HG03442 (cell line): ENCODE data around the gene SLC19A1.
"Not testable (repeated sequence)": the region's sequence is repeated elsewhere in the genome, so short reads cannot be mapped to it uniquely, and the experiment has no call there.

Experiments
- ATAC-seq: cut with Tn5 transposase; IDR thresholded peaks from one replicate; pipeline ENCODE4 v1.9.1; 2021; ENCODE audit warnings: mild to moderate bottlenecking, moderate library complexity; ENCODE audit not compliant: unreplicated experiment

The SLC19A1 gene

GRCh38 chr21:45508607-45509565 is 33.4 kb downstream of the SLC19A1 start:
- ATAC-seq = no peak

- no peak for ATAC-seq
These were observed 34.2 kb downstream of the SLC19A1 start for GRCh38 chr21:45507888-45508508.

GRCh38 chr21:45507523-45507875 is 34.7 kb downstream of the SLC19A1 start:
- no peak for ATAC-seq

GRCh38 chr21:45506836-45507522 is 35.3 kb downstream of the SLC19A1 start:
- no peak for ATAC-seq

DNA sequence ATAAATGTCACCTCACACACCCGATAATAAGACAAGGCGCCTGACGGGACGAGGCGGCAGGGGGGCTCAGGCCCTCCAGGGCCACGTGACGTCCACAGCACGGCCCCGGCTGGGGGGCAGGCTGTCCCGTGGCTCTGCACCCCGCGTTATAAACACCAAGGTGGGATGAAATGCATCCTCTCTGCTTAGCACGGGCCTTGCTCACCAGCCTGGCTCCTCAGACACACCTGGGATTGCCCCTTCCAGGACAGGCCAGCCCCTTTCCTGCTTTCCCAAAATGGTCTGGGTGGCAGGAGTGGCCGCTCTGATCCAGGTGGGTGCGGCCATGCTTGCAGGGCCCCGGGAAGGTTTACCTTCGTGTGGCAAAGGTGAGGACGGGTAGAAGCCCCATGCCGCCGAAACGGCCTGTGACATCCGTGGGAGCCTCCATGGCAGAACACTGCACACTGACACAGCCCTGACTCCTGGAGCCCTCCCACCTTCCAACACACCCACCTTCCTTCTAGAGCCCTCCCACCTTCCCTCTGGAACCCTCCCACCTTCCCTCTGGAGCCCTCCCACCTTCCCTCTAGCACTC is 35.9 kb downstream of the SLC19A1 start:
- no peak for ATAC-seq

DNA sequence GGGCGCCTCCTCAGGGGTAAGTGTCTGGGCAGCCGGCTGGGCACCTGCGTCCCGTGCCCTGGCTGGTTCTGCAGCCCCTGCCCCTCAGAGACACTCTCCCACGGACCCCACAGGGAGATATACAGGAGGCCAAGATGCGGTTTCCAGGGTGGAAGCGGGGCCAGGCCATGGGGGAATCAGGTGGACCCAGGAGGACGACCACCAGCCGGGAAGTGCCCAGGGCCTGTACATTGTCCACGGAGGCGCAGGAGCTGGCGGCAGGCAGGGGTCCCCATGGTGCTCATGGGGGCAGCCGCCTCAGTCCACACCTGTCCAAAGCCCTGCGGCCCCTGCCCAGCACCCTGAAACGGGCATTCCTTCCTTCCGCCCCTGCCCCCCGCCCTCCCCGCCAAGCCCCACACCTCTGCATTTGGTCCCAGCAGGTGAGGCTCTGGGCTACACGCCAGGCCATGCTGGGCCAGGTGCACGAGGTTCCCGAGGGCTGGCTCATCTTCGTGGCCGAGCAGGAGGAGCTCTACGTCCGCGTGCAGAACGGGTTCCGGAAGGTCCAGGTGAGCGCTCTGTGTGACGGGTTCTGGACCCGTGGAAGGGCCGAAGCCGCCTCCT is 36.7 kb downstream of the SLC19A1 start:
- ATAC-seq = no peak

- no peak for ATAC-seq
These were observed 37.5 kb downstream of the SLC19A1 start for GRCh38 chr21:45504516-45505415.

GRCh38 chr21:45504021-45504515 is 38.2 kb downstream of the SLC19A1 start:
- ATAC-seq = no peak

GRCh38 chr21:45503226-45503625 is 39.0 kb downstream of the SLC19A1 start:
- not testable (repeated sequence) for ATAC-seq

GRCh38 chr21:45502600-45502999 is 39.6 kb downstream of the SLC19A1 start:
- no peak for ATAC-seq

- ATAC-seq = no peak
These were observed 40.3 kb downstream of the SLC19A1 start for GRCh38 chr21:45502006-45502345.

- ATAC-seq = not testable (repeated sequence)
These were observed 40.9 kb downstream of the SLC19A1 start for GRCh38 chr21:45501081-45502005.

GRCh38 chr21:45499970-45500577 is 42.2 kb downstream of the SLC19A1 start:
- no peak for ATAC-seq

DNA sequence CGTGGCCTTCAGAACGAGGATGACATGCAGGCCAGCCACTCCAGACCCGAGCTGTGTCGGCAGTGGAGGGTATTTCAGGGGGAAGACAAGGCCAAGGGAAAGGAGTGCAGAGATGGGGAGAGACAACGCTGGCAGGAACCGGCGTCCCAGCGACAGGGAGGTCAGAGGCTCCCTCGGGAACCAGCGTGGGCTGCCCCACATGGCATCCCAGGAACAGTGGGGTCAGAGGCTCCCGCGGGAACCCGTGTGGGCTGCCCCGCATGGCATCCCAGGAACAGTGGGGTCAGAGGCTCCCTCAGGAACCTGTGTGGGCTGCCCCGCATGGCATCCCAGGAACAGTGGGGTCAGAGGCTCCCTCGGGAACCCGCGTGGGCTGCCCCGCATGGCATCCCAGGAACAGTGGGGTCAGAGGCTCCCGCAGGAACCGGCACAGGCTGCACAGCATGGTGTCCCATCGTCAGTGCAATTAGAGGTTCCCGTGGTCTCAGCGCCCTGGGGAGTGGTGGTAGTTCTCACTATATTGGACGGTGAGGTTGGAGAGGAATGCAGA is 43.0 kb downstream of the SLC19A1 start:
- no peak for ATAC-seq

- no peak for ATAC-seq
These were observed 43.6 kb downstream of the SLC19A1 start for GRCh38 chr21:45498646-45499000.

GRCh38 chr21:45497846-45498645 is 44.2 kb downstream of the SLC19A1 start:
- ATAC-seq = no peak
